Activated CD8-positive, alpha-beta memory T cell treated with anti-CD3 and anti-CD28 coated beads for 24 hours (primary cell): ENCODE data around the gene THOC6.
"Not testable (repeated sequence)": the region's sequence is repeated elsewhere in the genome, so short reads cannot be mapped to it uniquely, and the experiment has no call there.

Experiments used
- DNase-seq: peaks from one replicate; pipeline ENCODE4 v3.0.0-alpha.2; 2020

Gene THOC6

DNA sequence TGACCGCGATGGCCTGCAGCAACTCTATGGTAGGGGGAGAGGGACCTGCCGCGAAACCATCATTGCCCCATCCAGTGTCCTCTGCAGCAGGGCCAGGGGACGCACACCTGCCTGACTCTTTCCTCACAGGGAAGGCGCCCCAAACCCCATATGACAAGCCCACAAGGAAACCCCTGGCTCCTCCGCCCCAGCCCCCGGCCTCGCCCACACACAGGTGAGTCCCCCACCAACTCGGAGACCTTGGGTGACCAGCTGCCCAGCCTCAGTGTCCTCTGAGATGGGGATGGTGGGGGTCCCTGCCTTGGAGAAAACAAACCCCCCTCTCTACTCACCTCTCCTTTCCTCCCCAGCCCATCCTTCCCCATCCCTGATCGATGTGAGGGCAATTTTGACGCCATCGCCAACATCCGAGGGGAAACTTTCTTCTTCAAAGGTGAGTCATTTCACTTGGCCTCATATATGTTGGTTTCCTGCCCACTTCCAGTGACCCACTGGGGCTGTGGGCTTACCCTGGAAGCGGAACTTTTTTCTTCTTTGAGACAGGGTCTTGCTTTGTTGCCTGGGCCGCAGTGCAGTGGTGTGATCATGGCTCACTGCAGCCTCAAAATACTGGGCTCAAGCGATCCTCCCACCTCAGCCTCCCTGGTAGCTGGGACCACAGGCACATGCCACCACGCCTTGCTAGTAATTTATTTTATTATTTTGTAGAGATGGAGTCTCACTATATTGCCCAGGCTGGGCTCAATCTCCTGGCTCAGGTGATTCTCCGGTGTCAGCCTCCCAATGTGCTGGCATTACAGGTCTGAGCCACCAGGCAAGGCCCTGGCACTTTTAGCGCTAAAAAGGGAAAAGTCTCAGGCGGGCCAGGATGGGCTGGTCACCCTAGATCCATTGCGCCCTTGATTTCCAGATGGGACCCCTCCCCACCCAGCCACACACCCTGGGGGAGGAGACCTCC lies 33.6 kb downstream of the THOC6 start:
- no peak for DNase-seq

DNA sequence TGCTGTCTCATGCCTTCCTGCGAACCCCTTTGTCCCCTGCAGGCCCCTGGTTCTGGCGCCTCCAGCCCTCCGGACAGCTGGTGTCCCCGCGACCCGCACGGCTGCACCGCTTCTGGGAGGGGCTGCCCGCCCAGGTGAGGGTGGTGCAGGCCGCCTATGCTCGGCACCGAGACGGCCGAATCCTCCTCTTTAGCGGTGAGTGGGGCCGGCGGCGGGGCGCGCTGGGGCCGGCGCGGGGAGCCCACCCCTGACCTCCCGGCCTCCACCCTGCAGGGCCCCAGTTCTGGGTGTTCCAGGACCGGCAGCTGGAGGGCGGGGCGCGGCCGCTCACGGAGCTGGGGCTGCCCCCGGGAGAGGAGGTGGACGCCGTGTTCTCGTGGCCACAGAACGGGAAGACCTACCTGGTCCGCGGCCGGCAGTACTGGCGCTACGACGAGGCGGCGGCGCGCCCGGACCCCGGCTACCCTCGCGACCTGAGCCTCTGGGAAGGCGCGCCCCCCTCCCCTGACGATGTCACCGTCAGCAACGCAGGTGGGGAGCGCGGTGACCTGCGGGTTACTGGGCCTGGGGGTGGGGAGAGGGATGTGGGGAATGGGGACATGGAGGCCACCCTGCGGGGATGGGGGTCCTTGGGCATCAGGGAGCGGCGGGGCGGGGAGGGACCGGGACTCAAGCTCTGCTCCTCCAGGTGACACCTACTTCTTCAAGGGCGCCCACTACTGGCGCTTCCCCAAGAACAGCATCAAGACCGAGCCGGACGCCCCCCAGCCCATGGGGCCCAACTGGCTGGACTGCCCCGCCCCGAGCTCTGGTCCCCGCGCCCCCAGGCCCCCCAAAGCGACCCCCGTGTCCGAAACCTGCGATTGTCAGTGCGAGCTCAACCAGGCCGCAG lies 34.5 kb downstream of the THOC6 start:
- DNase-seq, result peak; percentile 79

- DNase-seq, result peak; percentile 97
Observed at GRCh38 chr16:3059041-3059722, 35.3 kb downstream of the THOC6 start.

- no peak for DNase-seq
Observed at GRCh38 chr16:3059723-3060242, 35.9 kb downstream of the THOC6 start.

DNA sequence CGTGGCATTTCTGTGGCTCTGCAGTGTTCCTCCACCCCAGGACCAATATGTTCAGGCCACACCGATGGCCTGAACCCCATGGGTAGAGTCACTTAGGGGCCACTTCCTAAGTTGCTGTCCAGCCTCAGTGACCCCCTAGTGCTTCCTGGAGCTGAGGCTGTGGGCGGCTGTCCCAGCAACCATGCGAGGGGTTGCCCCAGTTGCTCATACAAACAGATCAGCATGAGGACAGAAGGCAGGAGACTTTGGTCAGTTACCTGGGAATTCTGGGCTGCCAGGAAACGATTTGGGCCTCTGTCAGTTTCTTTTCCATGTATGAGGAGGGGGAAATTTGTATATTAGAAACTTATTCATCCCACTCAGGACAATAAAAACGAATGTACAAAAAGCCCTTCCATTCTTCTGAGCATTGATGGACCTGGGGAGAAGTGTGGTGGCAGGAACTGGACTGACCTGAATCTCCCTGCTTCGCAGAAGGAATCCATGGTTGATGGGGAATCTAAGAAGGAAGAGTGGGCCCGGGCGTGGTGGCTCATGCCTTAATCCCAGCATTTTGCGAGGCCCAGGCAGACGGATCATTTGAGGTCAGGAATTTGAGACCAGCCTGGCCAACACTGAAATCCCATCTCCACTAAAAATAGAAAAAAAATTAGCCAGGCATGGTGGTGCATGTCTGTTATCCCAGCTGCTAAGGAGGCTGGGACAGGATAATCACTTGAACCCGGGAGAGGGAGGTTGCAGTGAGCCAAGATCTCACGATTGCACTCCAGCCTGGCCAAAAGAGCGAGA lies 36.7 kb downstream of the THOC6 start:
- DNase-seq, result no peak

DNA sequence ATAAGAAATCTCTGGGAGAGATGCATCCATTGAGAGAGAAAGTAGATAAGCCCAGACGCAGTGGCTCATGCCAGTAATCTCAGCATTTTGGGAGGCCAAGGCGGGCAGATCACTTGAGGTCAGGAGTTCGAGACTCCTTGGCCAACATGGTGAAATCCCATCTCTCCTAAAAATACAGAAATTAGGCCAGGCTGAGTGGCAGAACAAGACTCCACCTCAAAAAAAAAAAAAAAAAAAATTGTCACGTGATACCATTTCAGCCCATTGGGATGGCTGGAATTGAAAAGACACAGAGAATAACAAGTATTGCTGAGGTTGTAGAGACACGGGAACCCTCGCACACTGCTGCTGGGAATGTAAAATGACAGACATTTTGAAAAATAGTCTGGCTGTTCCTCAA lies 38.7 kb downstream of the THOC6 start:
- DNase-seq, result no peak

DNA sequence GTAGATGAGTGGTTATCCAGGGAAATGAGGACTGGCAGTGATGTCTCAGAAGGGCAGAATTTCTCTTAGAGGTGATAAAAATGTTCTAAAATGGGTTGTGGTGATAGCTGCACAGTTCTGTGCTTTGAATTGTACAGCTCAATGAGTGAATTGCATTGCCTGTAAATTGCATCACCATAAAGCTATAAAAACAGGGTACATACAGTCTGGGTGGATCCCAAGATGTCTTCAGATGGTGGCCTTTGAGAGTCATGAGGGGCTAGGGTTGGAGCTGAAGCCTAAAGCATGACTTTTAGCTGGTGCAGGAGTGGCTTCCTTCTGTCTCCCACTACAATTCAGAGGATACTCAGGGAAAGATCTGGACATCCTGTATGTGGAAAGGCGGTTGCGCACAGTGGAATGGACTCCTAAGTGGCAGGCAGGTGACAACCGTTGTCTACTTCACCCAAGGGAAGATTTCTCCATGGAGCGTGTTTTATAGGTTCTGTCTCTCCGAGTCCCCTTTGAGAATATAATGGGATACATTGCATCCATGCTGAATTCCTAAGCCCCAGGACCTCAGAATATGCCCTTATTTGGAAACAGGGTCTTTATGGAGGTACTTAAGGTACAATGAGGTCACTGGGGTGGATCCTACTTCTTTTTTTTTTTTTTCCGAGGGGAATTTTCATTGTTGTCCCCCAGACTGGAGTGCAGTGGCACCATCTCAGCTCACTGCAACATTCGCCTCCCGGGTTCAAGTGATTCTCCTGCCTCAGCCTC lies 40.0 kb downstream of the THOC6 start:
- no peak for DNase-seq

- peak; percentile 82 for DNase-seq
Observed at GRCh38 chr16:3065069-3065741, 41.4 kb downstream of the THOC6 start, which contains the start of gene IL32. Gene IL32 (plus strand): TSS chr16:3065640. CDS start chr16:3065812, 172 bp downstream.

- peak; percentile 89 for DNase-seq
Observed at GRCh38 chr16:3065742-3066439, 42.1 kb downstream of the THOC6 start.

DNA sequence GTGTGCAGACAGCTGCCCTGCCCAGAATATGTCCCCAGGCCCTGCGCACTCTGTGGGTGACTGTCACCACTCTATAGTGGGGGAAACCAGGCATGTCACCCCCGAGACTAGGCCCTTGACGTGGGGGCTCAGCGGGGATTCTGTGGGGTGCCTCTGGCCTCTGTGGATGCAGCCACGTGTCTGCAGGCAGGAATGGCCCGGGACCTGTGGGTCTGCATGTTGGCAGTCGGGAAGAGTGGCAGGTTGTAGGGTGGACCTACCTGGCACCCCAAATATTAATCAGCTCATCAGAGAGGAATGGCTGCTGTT lies 42.6 kb downstream of the THOC6 start:
- DNase-seq, result no peak

GRCh38 chr16:3068487-3068886 lies 44.7 kb downstream of the THOC6 start:
- no peak for DNase-seq

GRCh38 chr16:3069146-3069545 lies 45.3 kb downstream of the THOC6 start:
- not testable (repeated sequence) for DNase-seq

DNA sequence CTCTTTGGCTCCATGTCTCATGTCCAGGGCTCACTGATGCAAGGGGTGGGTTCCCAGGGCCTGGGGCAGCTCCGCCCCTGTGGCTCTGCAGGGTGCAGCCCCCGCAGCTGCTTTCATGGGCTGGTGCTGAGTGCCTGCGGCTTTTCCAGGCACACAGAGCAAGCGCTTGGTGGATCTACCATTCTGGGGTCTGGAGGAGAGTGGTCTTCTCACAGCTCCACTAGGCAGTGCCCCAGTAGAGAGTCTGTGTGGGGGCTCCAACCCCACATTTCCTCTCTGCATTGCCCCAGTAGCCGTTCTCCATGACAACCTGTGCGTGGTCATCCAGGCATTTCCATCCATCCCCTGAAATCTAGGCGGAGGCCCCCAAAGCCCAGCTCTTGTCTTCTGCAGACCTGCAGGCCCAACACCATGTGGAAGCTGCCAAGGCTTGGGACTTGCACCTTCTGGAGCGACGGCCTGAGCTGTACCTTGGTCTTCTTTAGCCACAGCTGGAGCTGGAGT lies 46.8 kb downstream of the THOC6 start:
- DNase-seq, result no peak

DNA sequence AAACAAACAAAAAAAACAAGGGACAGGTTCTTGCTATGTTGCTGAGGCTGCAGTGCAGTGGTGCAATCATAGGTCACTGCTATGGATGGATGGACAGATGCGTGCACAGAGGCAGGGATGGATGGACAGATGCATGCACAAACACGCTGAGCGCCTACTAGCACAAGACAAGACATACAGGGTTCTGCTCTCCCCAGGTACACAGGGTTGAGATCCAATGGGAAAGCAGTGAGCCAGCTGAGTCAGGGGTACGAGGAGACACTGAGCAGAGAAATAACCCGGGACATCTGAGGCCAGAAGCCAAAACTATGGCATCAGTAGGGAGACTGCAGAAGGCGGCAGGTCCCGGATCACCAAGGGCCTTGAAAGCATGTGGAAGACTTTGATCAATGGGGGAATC lies 47.8 kb downstream of the THOC6 start:
- DNase-seq, result no peak

- not testable (repeated sequence) for DNase-seq
Observed at GRCh38 chr16:3072148-3072547, 48.3 kb downstream of the THOC6 start.

GRCh38 chr16:3072576-3073263 lies 48.9 kb downstream of the THOC6 start:
- not testable (repeated sequence) for DNase-seq

DNA sequence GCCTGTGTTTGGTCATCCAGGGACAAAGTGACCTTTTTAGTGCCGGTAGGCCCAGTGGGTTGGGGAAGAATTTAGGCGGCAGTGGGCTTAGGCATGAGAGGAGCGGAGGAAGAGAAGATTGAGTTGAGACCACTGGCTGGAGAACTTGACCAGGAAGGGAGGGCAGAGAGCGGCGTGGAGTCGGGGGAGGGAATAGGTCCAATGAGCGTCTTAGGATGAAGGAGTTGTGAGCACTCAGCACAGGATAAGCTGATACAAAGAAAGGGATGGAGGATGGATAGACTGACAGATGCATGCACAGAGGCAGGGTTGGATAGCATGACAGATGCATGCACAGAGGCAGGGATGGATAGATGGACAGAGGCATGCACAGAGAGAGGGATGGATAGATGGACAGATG lies 49.6 kb downstream of the THOC6 start:
- no peak for DNase-seq

DNA sequence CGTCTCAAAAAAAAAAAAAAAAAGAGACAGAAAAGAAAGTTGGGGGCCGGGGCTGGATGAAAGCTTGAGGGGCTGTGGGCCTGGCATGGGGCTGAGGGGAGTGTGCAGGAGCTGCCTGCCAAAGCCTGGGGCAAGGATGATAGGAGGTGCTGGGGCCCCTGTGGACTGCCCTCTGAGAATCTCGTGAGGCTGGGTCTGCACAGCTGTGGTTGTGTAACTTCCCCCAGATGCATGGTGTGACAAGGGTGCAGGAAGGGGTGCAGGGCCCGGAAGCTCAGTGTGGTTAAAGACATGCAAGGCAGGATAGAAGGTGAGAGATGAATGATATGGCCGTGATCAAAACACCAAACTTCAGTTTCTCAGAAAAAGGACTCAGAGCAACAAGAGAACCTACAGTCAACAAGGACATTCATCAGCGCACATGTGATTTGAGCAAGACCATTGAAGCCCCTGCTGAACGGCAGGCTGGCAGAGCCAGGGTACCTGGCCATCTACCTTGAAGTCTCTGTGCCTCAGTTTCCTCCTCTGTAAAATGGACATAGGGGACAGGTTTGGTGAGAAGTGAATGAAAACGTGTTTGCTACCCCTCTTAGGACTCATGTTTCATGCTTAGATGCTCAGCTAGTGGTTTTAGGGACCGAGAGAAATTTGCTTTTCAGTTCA lies 51.2 kb downstream of the THOC6 start:
- DNase-seq, result peak; percentile 87

DNA sequence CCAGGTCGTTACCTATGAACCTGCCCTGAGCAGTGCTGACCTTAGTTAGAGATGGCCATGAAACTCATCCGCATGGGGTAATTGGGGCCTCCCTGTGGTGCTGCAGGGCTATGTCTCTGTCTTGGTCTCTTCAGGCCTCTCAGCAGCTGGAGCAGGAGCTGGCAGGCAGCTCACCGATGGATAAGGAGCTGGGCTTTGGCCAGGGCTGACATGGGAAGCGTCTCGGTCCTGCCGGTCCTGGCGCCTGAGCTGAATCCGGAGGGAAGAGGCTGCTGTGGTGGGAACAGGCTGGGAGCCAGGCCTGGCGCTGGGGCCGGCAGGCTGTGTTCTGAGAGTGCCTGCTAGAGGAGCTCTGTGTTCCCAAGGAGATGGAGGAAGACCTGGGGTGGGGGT lies 51.7 kb downstream of the THOC6 start:
- no peak for DNase-seq
